GM21786 (cell line): Measurements from ENCODE around the gene RGS2.

ENCODE experiments used
- ATAC-seq: cut with Tn5 transposase; IDR thresholded peaks from one replicate; pipeline ENCODE4 v1.9.1; 2021; ENCODE audit not compliant: unreplicated experiment

RGS2 gene

GRCh38 chr1:192808518-192809306, at the start of gene RGS2:
RGS2 (plus strand) TSS chr1:192809039; CDS start chr1:192809072, 33 bp downstream.
- peak; percentile 86 for ATAC-seq

- ATAC-seq, result no peak
Measured at GRCh38 chr1:192759104-192759503, 49.7 kb upstream of the RGS2 start.

- no peak for ATAC-seq
Measured at GRCh38 chr1:192762265-192762664, 46.6 kb upstream of the RGS2 start.

GRCh38 chr1:192763243-192763642, 45.6 kb upstream of the RGS2 start:
- no peak for ATAC-seq

- no peak for ATAC-seq
Measured at GRCh38 chr1:192763756-192764155, 45.1 kb upstream of the RGS2 start.

GRCh38 chr1:192764675-192765074, 44.2 kb upstream of the RGS2 start:
- ATAC-seq, result no peak

GRCh38 chr1:192766009-192766625, 42.7 kb upstream of the RGS2 start:
- no peak for ATAC-seq

- no peak for ATAC-seq
Measured at GRCh38 chr1:192766876-192767275, 42.0 kb upstream of the RGS2 start.

- ATAC-seq, result no peak
Measured at GRCh38 chr1:192767798-192768197, 41.0 kb upstream of the RGS2 start.

GRCh38 chr1:192768463-192768862, 40.4 kb upstream of the RGS2 start:
- no peak for ATAC-seq

- no peak for ATAC-seq
Measured at GRCh38 chr1:192771341-192771740, 37.5 kb upstream of the RGS2 start.

GRCh38 chr1:192775631-192776030, 33.2 kb upstream of the RGS2 start:
- ATAC-seq, result no peak

- ATAC-seq, result no peak
Measured at GRCh38 chr1:192776206-192776605, 32.6 kb upstream of the RGS2 start.

GRCh38 chr1:192776998-192777397, 31.8 kb upstream of the RGS2 start:
- no peak for ATAC-seq

- ATAC-seq, result no peak
Measured at GRCh38 chr1:192783791-192784190, 25.0 kb upstream of the RGS2 start.

- no peak for ATAC-seq
Measured at GRCh38 chr1:192784397-192784796, 24.4 kb upstream of the RGS2 start.

- ATAC-seq, result no peak
Measured at GRCh38 chr1:192786576-192786975, 22.3 kb upstream of the RGS2 start.

- ATAC-seq, result no peak
Measured at GRCh38 chr1:192787914-192788585, 20.8 kb upstream of the RGS2 start.

- ATAC-seq, result no peak
Measured at GRCh38 chr1:192789871-192790270, 19.0 kb upstream of the RGS2 start.

- no peak for ATAC-seq
Measured at GRCh38 chr1:192792628-192793027, 16.2 kb upstream of the RGS2 start.

GRCh38 chr1:192793983-192794767, 14.7 kb upstream of the RGS2 start:
- ATAC-seq, result no peak

- ATAC-seq, result no peak
Measured at GRCh38 chr1:192794768-192795035, 14.1 kb upstream of the RGS2 start.
